Liver (tissue), 9 donors: ENCODE measurements around the gene KIFBP. TPM values are rescaled to one million over a fixed set of nuclear protein-coding genes. Genes with fewer than 3 reads are reported as not detected.

Experiments
- DNase-seq: peaks from one replicate; pipeline ENCODE4 v3.0.0-alpha.2; 2017; ENCODE audit warnings: low spot score
- H3K27ac ChIP-seq, 2 donors: one replicate each; pipeline ENCODE4 v1.7.0; 2013; ENCODE audit warnings: inconsistent platforms in 2 of 2, low read length in 2 of 2, control low read depth in 1 of 2, low read depth in 1 of 2, mild to moderate bottlenecking in 1 of 2
- H3K27me3 ChIP-seq, 4 donors: one replicate each; pipeline versions ENCODE4 v1.6.1 to v1.7.0; 2013; ENCODE audit warnings: low read length in 3 of 4, inconsistent platforms in 1 of 4, mild to moderate bottlenecking in 1 of 4, moderate library complexity in 1 of 4; ENCODE audit not compliant: control insufficient read depth in 4 of 4, insufficient read depth in 4 of 4
- H3K36me3 ChIP-seq, 4 donors: one replicate each; pipeline versions ENCODE4 v1.6.1 to v1.7.0; 2013; ENCODE audit warnings: low read length in 3 of 4, mild to moderate bottlenecking in 3 of 4, low read depth in 1 of 4, moderate library complexity in 1 of 4; ENCODE audit not compliant: control insufficient read depth in 4 of 4, insufficient read depth in 3 of 4
- H3K4me1 ChIP-seq, 4 donors: one replicate each; pipeline versions ENCODE4 v1.6.1 to v1.7.0; 2013; ENCODE audit warnings: low read length in 3 of 4, mild to moderate bottlenecking in 3 of 4, moderate library complexity in 1 of 4; ENCODE audit not compliant: control insufficient read depth in 4 of 4, insufficient read depth in 4 of 4
- H3K4me3 ChIP-seq, 3 donors: one replicate each; pipeline versions ENCODE4 v1.6.1 to v1.7.0; 2013; ENCODE audit warnings: low read length in 3 of 3, control low read depth in 1 of 3, low read depth in 1 of 3, mild to moderate bottlenecking in 1 of 3
- H3K9ac ChIP-seq, 2 donors: one replicate each; pipeline ENCODE4 v1.7.0; 2013; ENCODE audit warnings: low read length in 2 of 2, mild to moderate bottlenecking in 2 of 2, moderate library complexity in 2 of 2, control low read depth in 1 of 2, low read depth in 1 of 2
- H3K9me3 ChIP-seq, 4 donors: one replicate each; pipeline versions ENCODE4 v1.6.1 to v1.7.0; 2013; ENCODE audit warnings: low read length in 3 of 4; ENCODE audit not compliant: control insufficient read depth in 4 of 4
- ATF3 ChIP-seq: IDR thresholded peaks from 2 replicates; pipeline ENCODE4 v1.6.1; 2016; ENCODE audit warnings: antibody characterized with exemption
- CTCF ChIP-seq: fragments of 150-350 bp; IDR thresholded peaks from 2 replicates; pipeline ENCODE4 v1.5.1; 2017; ENCODE audit warnings: improper control_type of control experiment, low read depth, low read length; ENCODE audit not compliant: missing input control
- EGR1 ChIP-seq, 2 donors: IDR thresholded peaks; 2 replicates each; pipeline ENCODE4 v1.6.1; 2016 to 2018; ENCODE audit warnings: antibody characterized with exemption in 2 of 2, low read depth in 2 of 2
- FOXA1 ChIP-seq: IDR thresholded peaks from 2 replicates; pipeline ENCODE4 v1.6.1; 2016; ENCODE audit warnings: antibody characterized with exemption
- FOXA2 ChIP-seq: IDR thresholded peaks from 2 replicates; pipeline ENCODE4 v1.6.1; 2016; ENCODE audit warnings: antibody characterized with exemption
- HNF4A ChIP-seq, 2 donors: conservative IDR thresholded peaks; 2 replicates each; pipeline ENCODE4 v1.6.1; 2016; ENCODE audit warnings: antibody characterized with exemption in 2 of 2, mild to moderate bottlenecking in 2 of 2
- HNF4G ChIP-seq: IDR thresholded peaks from 2 replicates; pipeline ENCODE4 v1.6.1; 2016; ENCODE audit warnings: antibody characterized with exemption
- JUND ChIP-seq, 2 donors: IDR thresholded peaks; 2 replicates each; pipeline ENCODE4 v1.6.1; 2016; ENCODE audit warnings: antibody characterized with exemption in 2 of 2
- NR2F2 ChIP-seq: IDR thresholded peaks from 2 replicates; pipeline ENCODE4 v1.6.1; 2016; ENCODE audit warnings: antibody characterized with exemption
- REST ChIP-seq: IDR thresholded peaks from 2 replicates; pipeline ENCODE4 v1.6.1; 2016; ENCODE audit warnings: antibody characterized with exemption, mild to moderate bottlenecking
- RXRA ChIP-seq, 2 donors: IDR thresholded peaks; 2 replicates each; pipeline ENCODE4 v1.6.1; 2017 to 2018; ENCODE audit warnings: antibody characterized with exemption in 2 of 2, mild to moderate bottlenecking in 1 of 2
- SP1 ChIP-seq: IDR thresholded peaks from 2 replicates; pipeline ENCODE4 v1.6.1; 2018; ENCODE audit warnings: antibody characterized with exemption, mild to moderate bottlenecking
- TAF1 ChIP-seq: conservative IDR thresholded peaks from 2 replicates; pipeline ENCODE4 v1.6.1; 2016; ENCODE audit warnings: antibody characterized with exemption, mild to moderate bottlenecking
- YY1 ChIP-seq: IDR thresholded peaks from 2 replicates; pipeline ENCODE4 v1.6.1; 2016; ENCODE audit warnings: antibody characterized with exemption, mild to moderate bottlenecking
- WGBS: extraction: QIAGEN DNeasy Blood & Tissue Kit; methylation state at CpG from one replicate; pipeline ENCODE4 v1.1.7; 2013; 5-methylcytosine and 5-hydroxymethylcytosine counted together
- polyA plus RNA-seq, 2 donors: library from polyadenylated mRNA; stranded (reverse) in 1 of 2; unstranded in 1 of 2; fragments of 200-250 nt in 1 of 2; fragments of >200 nt in 1 of 2; fragmentation: Nextera tagmentation in 1 of 2; extraction: Ambion mirVana in 1 of 2; gene quantifications; one replicate each; pipeline versions ENCODE4 v1.2.1 to v1.2.3, GENCODE V29; 2013 to 2015
- total RNA-seq, 2 donors: library from RNA; depleted of rRNA; stranded (reverse); fragments of >200 nt; gene quantifications; one replicate each; pipeline ENCODE4 v1.2.3, GENCODE V29; 2014
- donor health status: healthy.
- donor health status: healthy.
- donor health status: healthy.
- donor health status: healthy.
- donor health status: healthy.

Gene KIFBP
- total and polyA plus RNA-seq, 4 donors = 5.7 to 11.2 (median 7.9) TPM

- TF ChIP-seq FOXA1 (no peak), RXRA (IDR thresholded peaks at IDR 0.05) (no peak), CTCF (no peak), JUND (IDR thresholded peaks at IDR 0.05) (no peak), FOXA2 (no peak), HNF4A (conservative IDR thresholded peaks at IDR 0.05) (no peak), HNF4G (no peak), NR2F2 (no peak), TAF1 (no peak), ATF3 (no peak), SP1 (no peak), EGR1 (IDR thresholded peaks at IDR 0.05; ENCODE audit: low read depth in 2 of 2) (no peak)
- WGBS = 82% methylated on average over 6 of the region's 6 CpGs
- H3K4me1 ChIP-seq = no peaks in the 10 kb centered on the region
- no peak for DNase-seq
- H3K9me3 ChIP-seq = no peaks in the 10 kb centered on the region
- no peaks in the 10 kb centered on the region for H3K36me3 ChIP-seq
- no peak overlapping the region for H3K9ac ChIP-seq
- peak overlapping the region; percentile 35 to 46 for H3K27ac ChIP-seq
- H3K27me3 ChIP-seq = no peaks in the 10 kb centered on the region
- H3K4me3 ChIP-seq = no peak overlapping the region
Measured at GRCh38 chr10:69049566-69049961, 61.0 kb downstream of the KIFBP start.

GRCh38 chr10:69051303-69051702 is 62.7 kb downstream of the KIFBP start:
- TF ChIP-seq YY1 (no peak), FOXA2 (no peak), NR2F2 (no peak), EGR1 (IDR thresholded peaks at IDR 0.05; ENCODE audit: low read depth in 2 of 2) (no peak)
- H3K4me1 ChIP-seq = no peaks in the 10 kb centered on the region
- no peak for DNase-seq
- H3K4me3 ChIP-seq = no peak overlapping the region
- 72% methylated on average over 3 of the region's 3 CpGs for WGBS
- H3K36me3 ChIP-seq = no peaks in the 10 kb centered on the region
- peak overlapping the region; percentile 37 to 57 for H3K27ac ChIP-seq
- no peaks in the 10 kb centered on the region for H3K9me3 ChIP-seq
- peak overlapping the region in 1 of 2 donors; percentile 31 for H3K9ac ChIP-seq
- H3K27me3 ChIP-seq = no peaks in the 10 kb centered on the region

GRCh38 chr10:69051710-69052487 is 63.3 kb downstream of the KIFBP start:
- H3K27me3 ChIP-seq = no peaks in the 10 kb centered on the region
- 77% methylated on average over 10 of the region's 10 CpGs for WGBS
- no peaks in the 10 kb centered on the region for H3K36me3 ChIP-seq
- H3K4me3 ChIP-seq = no peak overlapping the region
- no peak overlapping the region for H3K9ac ChIP-seq
- TF ChIP-seq ATF3 (no peak), FOXA2 (no peak), REST (no peak), JUND (IDR thresholded peaks at IDR 0.05) (no peak), CTCF (no peak), NR2F2 (no peak), FOXA1 (no peak), RXRA (IDR thresholded peaks at IDR 0.05) (no peak)
- no peaks in the 10 kb centered on the region for H3K9me3 ChIP-seq
- no peaks in the 10 kb centered on the region for H3K4me1 ChIP-seq
- DNase-seq = no peak
- peak overlapping the region; percentile 31 to 37 for H3K27ac ChIP-seq
